ENCODE results near the gene MAB21L4.
"Not testable (repeated sequence)": the region's sequence is repeated elsewhere in the genome, so short reads cannot be mapped to it uniquely, and the experiment has no call there.

The MAB21L4 gene

GRCh38 chr2:240868286-240869108, 27.5 kb downstream of the MAB21L4 start, which contains the start of gene AGXT:
Gene AGXT (plus strand): TSS chr2:240868824. CDS start chr2:240868866, 42 bp downstream.
- FAIRE-seq, result no peak
- DNase-seq (ENCODE audit: low spot score), result no peak

GRCh38 chr2:240865391-240865790, 30.6 kb downstream of the MAB21L4 start:
- FAIRE-seq (no peak), DNase-seq (ENCODE audit: low spot score) (no peak)

DNA sequence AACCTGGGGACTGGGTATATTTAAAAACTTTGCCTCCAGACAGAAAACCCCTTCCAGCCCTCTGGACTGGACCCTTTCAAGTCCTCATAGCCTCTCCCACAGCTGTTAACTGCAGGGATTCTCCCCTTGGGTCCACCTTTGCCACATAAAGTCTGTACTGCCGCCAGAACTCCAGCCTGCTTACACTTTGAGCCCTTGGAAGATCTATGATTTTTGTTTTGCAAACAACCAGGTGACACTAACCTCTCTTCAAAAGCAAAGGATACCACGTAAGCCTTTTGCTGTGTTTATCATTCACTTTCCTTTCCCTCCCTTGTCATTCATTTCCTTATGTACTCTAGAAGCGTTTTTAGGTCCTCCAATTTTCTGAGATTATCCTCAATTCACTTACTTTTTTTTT, 31.5 kb downstream of the MAB21L4 start:
- FAIRE-seq (no peak), DNase-seq (ENCODE audit: low spot score) (no peak)

DNA sequence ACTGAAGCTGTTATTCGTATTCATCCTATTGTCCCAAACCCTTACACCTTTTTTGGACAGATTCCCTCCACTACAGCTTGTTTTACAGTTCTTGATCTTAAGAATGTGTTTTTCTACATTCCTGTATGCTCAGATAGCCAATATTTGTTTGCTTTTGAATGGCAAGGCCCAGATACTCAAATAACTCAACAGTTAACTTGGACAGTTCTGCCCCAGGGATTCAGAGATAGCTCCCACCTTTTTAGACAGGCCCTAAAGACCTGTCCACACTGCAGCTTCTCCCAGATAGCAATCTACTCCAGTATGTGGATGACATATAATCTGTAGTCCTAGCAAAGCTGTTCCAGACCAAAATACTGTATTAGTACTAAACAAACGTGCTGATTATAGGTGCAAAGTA, 34.4 kb downstream of the MAB21L4 start:
- FAIRE-seq, result no peak
- no peak for DNase-seq (ENCODE audit: low spot score)

GRCh38 chr2:240858871-240859270, 37.1 kb downstream of the MAB21L4 start:
- FAIRE-seq (no peak), DNase-seq (ENCODE audit: low spot score) (no peak)

DNA sequence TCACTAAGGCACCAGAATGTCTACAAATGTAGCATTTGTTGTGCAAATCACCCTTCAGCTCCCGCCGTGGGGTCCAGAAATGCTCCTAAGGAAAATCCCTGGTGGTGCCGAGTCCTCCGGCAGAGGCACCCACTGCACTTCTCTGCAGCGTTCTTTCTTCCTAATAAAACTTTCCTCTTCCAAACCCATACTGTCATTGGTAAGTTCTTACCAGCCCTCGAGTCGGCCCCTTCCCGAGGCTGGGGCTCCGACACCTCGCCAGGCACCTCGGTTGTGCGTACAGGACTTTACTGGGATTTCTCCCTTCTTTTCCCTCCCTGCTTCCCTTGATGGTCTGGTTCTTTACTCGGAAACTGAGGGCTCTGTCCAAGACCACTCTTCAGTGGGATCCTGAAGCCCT, 37.6 kb downstream of the MAB21L4 start:
- DNase-seq (ENCODE audit: low spot score) (no peak), FAIRE-seq (no peak)

DNA sequence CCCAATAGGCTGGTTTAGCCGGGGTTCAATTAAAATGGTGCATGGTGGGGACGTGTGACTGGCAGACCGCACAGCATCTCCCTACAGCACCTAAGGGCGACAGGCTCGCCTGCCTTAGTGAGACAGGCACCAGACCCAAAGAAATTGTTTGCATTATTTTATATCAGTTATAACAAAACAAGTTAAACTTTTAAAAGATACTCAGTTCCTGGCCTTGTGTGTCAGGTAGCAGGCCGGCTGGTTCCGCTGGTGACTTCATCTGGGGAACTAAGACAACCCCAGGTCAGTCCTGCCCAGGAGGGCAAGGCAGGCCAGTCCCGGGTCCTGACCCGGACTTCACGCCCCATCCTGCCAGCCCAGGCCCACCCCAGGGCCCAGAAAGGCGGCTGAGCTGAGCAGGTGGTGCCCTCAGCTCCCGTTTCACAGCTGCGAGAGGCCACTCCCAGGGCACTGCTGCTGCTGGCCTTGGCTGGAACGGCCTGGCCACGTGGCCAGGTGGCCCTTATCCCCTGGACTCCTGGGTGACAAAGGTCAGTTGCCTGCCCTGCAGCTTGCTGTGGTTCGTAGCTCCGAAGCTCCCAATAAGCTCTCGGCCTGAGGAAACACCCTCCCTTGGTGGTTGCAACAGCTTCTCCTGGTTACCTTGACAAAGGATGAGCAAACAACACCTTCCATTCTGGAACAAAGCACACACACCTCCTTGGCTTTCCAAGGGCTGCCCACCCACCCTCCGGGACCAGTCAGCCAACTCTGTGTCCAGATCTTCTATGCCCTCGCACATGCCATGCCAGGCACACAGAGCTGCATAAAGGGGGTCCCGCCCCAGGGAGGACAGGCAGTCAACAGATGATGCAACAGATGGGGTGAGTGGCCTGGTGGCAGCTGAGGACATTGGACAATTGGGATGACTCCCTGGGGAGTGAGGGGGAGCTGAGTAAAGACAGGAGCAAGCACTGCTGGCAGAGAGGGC, 38.6 kb downstream of the MAB21L4 start:
- DNase-seq (ENCODE audit: low spot score) (no peak), FAIRE-seq (no peak)

GRCh38 chr2:240856151-240856980, 39.6 kb downstream of the MAB21L4 start:
- no peak for FAIRE-seq
- no peak for DNase-seq (ENCODE audit: low spot score)

DNA sequence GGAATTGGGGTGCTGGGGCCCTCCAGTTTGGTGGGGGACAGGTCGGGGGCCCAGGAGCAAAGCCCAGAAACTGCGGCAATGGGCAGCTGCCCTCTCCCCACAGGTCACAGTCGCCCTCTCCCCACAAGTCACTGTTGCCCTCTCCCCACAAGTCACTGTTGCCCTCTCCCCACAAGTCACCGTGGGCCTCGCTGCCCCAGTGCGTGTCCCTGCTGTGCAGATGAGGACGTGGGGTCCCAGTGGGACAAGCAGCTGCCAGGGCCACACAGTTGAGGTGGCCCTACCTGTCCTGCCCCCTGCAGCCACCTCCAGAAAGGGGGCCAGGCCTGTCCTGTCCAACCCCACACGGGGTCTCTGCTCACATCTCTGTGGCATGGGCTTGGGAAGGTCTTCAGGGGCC, 40.3 kb downstream of the MAB21L4 start:
- FAIRE-seq, result no peak
- no peak for DNase-seq (ENCODE audit: low spot score)

GRCh38 chr2:240852671-240853314, 43.2 kb downstream of the MAB21L4 start:
- no peak for DNase-seq (ENCODE audit: low spot score)
- no peak for FAIRE-seq

- no peak for FAIRE-seq
- peak; percentile 54 for DNase-seq (ENCODE audit: low spot score)
Observed at GRCh38 chr2:240851078-240851991, 44.6 kb downstream of the MAB21L4 start.

GRCh38 chr2:240850756-240851077, 45.2 kb downstream of the MAB21L4 start:
- DNase-seq (ENCODE audit: low spot score), result no peak

DNA sequence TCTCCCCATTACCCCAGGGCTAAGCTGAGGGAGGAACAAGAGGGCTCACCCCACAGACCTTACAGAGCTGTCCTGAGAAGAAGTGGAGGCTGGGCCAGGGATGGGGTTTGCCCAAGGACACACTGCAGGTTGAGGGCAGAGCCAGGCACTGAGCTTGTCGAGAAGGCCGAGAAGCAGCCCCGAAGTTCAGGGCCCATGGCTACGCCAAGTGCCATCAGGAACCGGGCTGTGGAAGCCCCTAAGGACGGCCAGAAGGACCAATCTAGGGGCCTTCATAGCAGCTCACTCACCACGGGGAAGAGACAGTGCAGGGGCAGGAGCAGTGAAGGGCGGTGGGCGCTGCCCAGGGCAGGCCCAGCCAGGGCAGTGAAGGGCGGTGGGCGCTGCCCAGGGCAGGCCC, 45.9 kb downstream of the MAB21L4 start:
- FAIRE-seq (no peak), DNase-seq (ENCODE audit: low spot score) (no peak)

More at GRCh38 chr2:240850756-240851077, 45.2 kb downstream of the MAB21L4 start:
- no peak for FAIRE-seq

DNA sequence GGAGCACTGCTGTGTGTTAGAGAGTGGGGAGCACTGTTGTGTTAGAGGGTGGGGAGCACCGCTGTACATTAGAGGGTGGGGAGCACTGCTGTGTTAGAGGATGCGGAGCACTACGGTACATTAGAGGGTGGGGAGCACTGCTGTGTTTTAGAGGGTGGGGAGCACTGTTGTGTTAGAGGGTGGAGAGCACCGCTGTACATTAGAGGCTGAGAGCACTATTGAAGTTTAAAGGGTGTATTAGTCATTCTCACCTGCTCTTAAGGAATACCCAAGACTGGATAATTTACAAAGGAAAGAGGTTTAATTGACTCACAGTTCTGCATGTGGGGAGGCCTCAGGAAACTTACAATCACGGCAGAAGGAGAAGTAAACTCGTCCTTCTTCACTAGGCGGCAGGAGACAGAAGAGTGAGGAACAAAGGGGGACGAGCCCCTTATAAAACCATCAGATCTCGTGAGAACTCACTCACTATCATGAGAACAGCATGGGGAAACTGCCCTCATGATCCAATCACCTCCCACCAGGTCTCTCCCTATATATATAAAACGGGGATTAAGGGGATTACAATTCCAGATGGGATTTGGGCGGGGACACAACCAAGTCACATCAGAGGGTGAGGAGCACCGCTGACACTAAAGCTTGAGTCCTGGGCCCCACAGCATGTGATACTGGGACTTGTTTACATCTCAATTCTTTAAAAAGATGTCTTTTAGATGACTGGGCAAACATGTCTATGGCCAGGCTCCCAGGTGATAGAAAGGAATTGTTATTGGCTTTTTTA, 46.9 kb downstream of the MAB21L4 start:
- no peak for DNase-seq (ENCODE audit: low spot score)
- no peak for FAIRE-seq

DNA sequence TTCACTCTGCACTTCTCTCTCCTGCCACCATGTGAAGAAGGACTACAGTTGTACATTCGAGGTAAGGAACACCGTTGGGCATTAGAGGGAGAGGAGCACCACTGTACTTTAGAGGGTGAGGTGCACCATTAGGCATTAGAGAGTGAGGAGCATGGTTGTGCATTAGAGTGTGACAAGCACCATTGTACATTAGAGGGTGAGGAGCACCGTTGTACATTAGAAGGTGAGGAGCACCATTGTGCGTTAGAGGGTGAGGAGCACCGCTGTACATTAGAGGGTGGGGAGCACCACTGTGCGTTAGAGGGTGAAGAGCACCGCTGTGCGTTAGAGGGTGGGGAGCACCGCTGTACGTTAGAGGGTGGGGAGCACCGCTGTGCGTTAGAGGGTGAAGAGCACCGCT, 48.1 kb downstream of the MAB21L4 start:
- FAIRE-seq, result no peak
- DNase-seq (ENCODE audit: low spot score), result no peak

DNA sequence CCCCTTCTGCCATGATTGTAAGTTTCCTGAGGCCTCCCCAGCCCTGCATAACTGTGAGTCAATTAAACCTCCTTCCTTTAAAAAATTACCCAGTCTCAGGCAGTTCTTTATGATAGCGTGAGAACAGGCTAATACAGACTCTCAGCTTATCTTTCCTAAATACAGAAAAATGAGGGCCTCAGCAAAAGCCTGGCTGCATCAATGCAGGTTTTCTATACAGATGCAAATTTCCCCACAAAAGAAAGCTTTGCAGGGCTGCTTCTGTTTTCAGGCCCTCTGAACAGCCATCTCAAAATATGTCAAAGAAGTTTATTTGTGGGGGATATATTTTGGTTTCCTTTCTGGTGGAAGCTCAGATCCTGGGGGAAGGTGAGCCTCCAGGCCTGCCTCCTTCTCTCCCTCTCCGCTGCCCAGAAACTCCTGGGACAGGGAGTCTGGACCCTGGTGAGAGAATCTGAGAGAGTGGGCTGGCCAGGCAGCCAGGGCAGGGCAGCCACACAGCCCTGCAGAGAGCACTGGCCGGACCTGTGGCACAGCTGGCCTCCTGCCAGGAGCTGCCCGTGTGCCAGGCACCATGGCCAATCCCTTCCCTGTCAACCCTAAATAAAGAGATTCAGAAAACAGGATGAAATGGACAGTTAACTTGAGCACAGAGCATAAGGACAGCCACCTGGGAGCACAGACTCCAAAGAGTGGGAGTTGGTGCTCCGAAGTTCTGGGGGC, 48.9 kb downstream of the MAB21L4 start:
- DNase-seq (ENCODE audit: low spot score), result no peak
- FAIRE-seq, result no peak

DNA sequence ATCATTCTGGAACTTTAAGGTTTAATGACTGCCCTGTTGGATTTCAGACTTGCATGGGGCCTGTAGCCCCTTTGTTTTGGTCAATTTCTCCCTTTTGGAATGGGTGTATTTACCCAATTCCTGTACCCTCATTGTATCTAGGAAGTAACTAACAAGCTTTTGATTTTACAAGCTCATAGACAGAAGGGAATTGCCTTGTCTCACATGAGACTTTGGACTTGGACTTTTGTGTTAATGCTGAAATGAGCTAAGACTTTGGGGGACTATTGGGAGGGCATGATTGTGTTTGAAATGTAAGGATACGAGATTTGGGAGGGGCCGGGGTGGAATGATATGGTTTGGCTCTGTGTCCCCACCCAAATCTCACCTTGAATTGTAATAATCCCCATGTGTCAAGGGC, 49.6 kb downstream of the MAB21L4 start:
- not testable (repeated sequence) for DNase-seq (ENCODE audit: low spot score); FAIRE-seq

DNA sequence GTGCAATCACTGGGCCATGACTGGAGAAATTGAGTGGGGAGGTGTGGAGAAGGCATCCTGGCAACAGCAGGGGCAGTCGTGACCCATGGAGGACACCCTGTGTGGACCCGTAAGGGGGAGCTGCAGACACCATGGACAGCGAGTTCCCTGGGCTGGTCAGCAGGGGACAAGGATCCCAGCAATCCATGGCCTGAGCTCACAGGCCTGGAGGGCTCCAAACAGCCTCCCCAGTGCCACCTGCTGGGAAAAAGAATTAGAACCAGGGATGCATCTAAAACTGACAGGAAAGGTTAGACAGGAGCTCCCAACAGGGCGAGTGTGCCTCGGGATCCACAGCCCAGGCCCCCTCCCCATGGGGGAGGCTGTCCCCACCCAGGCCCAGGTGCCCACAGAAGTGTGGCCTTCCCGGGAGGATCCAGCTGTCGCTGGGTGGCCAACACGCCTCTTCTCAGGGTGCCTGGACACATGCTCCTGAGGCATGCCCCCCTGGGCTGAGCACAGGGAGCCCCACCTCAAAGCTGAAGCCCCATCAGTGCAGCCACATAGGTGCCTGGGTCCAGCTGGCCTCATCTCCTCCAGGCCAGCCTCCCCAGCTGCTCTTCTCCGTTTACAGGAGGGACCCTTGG, 55.4 kb downstream of the MAB21L4 start:
- DNase-seq (ENCODE audit: low spot score), result peak; percentile 36
- FAIRE-seq, result no peak
